ENCODE data around the gene LRRC32.

LRRC32 gene

DNA sequence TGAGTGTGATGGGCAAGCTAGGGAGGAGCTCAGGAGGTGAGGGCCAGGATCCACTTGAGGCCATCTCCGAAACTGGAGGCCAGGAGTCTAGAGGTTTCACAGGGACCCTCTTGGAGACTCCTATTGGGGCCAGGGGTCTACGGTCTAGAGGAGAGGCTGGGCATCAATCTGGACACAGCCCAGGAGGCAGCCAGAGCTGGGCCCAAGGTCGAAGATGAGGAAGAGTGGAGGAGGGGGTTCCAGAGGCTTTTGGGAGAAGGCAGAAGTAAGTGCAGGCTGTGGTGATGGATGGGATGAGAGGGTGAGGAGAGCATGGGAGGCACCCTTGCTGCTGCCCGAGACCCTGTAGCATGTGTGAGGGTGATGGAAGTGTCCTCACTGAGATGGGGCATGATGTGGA lies 56.6 kb downstream of the LRRC32 start:
- H3K79me2 ChIP-seq (ENCODE audit: insufficient read depth, low read depth): no peaks in the 10 kb centered on the region
- no peak overlapping the region for H2AFZ ChIP-seq (ENCODE audit: low read depth)
- no peaks in the 10 kb centered on the region for H3K4me1 ChIP-seq (ENCODE audit: low read depth, poor library complexity, severe bottlenecking)
- no peak overlapping the region for H3K4me3 ChIP-seq (IDR thresholded peaks at IDR 0.05; ENCODE audit: insufficient read depth, low read depth, low read length)
- H3K27ac ChIP-seq: no peak overlapping the region
- H4K20me1 ChIP-seq (ENCODE audit: insufficient read depth): no peaks in the 10 kb centered on the region
- TF ChIP-seq, protein P1, sequence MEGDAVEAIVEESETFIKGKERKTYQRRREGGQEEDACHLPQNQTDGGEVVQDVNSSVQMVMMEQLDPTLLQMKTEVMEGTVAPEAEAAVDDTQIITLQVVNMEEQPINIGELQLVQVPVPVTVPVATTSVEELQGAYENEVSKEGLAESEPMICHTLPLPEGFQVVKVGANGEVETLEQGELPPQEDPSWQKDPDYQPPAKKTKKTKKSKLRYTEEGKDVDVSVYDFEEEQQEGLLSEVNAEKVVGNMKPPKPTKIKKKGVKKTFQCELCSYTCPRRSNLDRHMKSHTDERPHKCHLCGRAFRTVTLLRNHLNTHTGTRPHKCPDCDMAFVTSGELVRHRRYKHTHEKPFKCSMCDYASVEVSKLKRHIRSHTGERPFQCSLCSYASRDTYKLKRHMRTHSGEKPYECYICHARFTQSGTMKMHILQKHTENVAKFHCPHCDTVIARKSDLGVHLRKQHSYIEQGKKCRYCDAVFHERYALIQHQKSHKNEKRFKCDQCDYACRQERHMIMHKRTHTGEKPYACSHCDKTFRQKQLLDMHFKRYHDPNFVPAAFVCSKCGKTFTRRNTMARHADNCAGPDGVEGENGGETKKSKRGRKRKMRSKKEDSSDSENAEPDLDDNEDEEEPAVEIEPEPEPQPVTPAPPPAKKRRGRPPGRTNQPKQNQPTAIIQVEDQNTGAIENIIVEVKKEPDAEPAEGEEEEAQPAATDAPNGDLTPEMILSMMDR (conservative IDR thresholded peaks at IDR 0.05; ENCODE audit: low read depth, low read length): no peak
- H3K4me2 ChIP-seq: no peak overlapping the region
- H3K9ac ChIP-seq: no peak overlapping the region
- no peaks in the 10 kb centered on the region for H3K36me3 ChIP-seq (ENCODE audit: insufficient read depth)
- H3K27me3 ChIP-seq (ENCODE audit: insufficient read depth, low read depth): no peaks in the 10 kb centered on the region

DNA sequence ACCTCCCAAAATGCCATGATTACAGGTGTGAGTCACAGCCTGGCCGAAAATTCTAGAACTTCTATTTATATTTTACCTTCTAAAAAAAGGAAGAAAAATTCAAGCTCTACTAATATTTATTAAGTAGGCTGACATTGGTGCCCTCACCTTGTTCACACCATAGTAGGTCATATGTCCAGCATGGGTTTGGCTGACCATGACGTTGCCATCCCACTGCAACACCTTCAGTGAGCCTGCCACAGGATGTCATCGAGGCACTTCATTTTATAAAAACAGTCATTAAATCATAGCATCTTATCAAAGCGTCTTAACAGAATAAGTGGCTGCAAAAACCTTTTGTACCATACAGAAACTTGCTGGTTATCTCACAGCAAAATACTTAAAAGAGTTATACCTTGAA lies 58.3 kb downstream of the LRRC32 start:
- TF ChIP-seq, protein P1 (conservative IDR thresholded peaks at IDR 0.05; ENCODE audit: low read depth, low read length): no peak
- no peak overlapping the region for H2AFZ ChIP-seq (ENCODE audit: low read depth)
- H3K4me1 ChIP-seq (ENCODE audit: low read depth, poor library complexity, severe bottlenecking): no peaks in the 10 kb centered on the region
- no peak overlapping the region for H3K27ac ChIP-seq
- H3K9ac ChIP-seq: no peak overlapping the region
- no peaks in the 10 kb centered on the region for H4K20me1 ChIP-seq (ENCODE audit: insufficient read depth)
- H3K36me3 ChIP-seq (ENCODE audit: insufficient read depth): no peaks in the 10 kb centered on the region
- no peaks in the 10 kb centered on the region for H3K79me2 ChIP-seq (ENCODE audit: insufficient read depth, low read depth)
- H3K27me3 ChIP-seq (ENCODE audit: insufficient read depth, low read depth): no peaks in the 10 kb centered on the region
- H3K4me2 ChIP-seq: no peak overlapping the region
- H3K4me3 ChIP-seq (IDR thresholded peaks at IDR 0.05; ENCODE audit: insufficient read depth, low read depth, low read length): no peak overlapping the region

DNA sequence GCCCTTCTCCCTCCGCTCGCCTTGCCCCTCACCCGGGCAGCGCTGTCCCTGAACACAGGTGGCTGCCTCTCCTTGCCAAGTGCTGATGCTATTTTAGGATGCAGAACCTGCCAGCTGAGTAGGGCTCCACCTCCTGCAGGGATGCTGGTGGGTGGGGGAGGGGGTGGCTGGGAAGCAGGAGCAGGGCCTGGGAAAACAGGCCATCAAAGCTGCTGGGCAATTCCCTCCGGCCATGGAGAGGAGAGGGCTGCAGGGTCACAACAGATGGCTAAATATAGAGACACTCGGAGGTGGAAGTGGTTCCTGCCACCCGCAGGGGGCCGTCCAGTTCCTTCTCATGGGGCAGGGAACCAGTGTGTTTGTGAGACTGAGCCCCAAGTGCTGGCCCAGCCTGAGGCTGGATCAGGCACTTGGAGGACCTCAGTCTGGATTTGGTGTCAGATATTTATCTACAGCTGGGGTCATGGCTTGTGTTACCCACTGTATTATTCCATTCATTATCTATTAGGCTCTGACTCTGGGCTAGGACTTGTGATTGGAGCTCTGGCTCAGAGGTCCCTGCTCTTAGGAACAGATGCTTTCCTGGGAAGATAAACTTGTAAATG lies 59.6 kb downstream of the LRRC32 start:
- Histone ChIP-seq H3K27ac (no peak overlapping the region), H3K27me3 (ENCODE audit: insufficient read depth, low read depth) (no peaks in the 10 kb centered on the region), H3K4me1 (ENCODE audit: low read depth, poor library complexity, severe bottlenecking) (no peaks in the 10 kb centered on the region), H2AFZ (ENCODE audit: low read depth) (no peak overlapping the region), H4K20me1 (ENCODE audit: insufficient read depth) (no peaks in the 10 kb centered on the region), H3K4me3 (IDR thresholded peaks at IDR 0.05; ENCODE audit: insufficient read depth, low read depth, low read length) (no peak overlapping the region), H3K9ac (no peak overlapping the region), H3K36me3 (ENCODE audit: insufficient read depth) (no peaks in the 10 kb centered on the region), H3K79me2 (ENCODE audit: insufficient read depth, low read depth) (no peaks in the 10 kb centered on the region), H3K4me2 (no peak overlapping the region)
- TF ChIP-seq, protein P1 (conservative IDR thresholded peaks at IDR 0.05; ENCODE audit: low read depth, low read length): no peak

DNA sequence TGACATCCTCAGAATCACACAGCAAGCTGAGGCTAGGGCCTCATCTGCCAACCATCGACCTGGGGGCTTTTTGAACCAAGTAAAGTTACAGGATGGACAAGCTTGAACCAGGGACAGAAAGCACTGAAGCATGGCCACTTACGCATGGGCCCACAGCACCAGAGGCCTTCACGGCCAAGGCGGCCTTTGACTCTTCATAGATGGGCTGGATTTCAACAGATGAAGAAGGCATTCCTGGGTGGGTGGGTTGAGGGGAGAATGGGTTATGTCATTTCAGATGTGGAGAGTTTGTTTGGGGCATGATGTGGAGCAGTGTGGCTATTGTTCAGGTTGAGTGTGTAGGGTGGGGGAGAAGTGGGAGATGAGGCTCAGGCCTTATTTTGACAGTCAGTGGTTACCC lies 60.2 kb downstream of the LRRC32 start:
- Histone ChIP-seq H3K79me2 (ENCODE audit: insufficient read depth, low read depth) (no peaks in the 10 kb centered on the region), H3K27ac (no peak overlapping the region), H3K27me3 (ENCODE audit: insufficient read depth, low read depth) (no peaks in the 10 kb centered on the region), H3K36me3 (ENCODE audit: insufficient read depth) (no peaks in the 10 kb centered on the region), H2AFZ (ENCODE audit: low read depth) (no peak overlapping the region), H3K4me3 (IDR thresholded peaks at IDR 0.05; ENCODE audit: insufficient read depth, low read depth, low read length) (no peak overlapping the region), H3K4me2 (no peak overlapping the region), H3K9ac (no peak overlapping the region), H4K20me1 (ENCODE audit: insufficient read depth) (no peaks in the 10 kb centered on the region), H3K4me1 (ENCODE audit: low read depth, poor library complexity, severe bottlenecking) (no peaks in the 10 kb centered on the region)
- TF ChIP-seq, protein P1 (conservative IDR thresholded peaks at IDR 0.05; ENCODE audit: low read depth, low read length): no peak

Data from KMS-11 (cell line).